Renal pelvis (tissue), 4 donors: Measurements from ENCODE around the gene HNRNPDL. TPM values are rescaled to one million over a fixed set of nuclear protein-coding genes. Genes with fewer than 3 reads are reported as not detected.
A peak's percentile ranks its signal among the peaks of the same experiment; 100 is the strongest.

Source experiments
- DNase-seq: peaks from one replicate; pipeline ENCODE4 v3.0.0-alpha.2; 2013
- polyA plus RNA-seq, 3 donors: library from polyadenylated mRNA; unstranded; fragments of 120-200 nt; gene quantifications; one replicate each; pipeline ENCODE4 v1.2.1, GENCODE V29; 2013; ENCODE audit not compliant: insufficient read length in 3 of 3

Gene HNRNPDL
- polyA plus RNA-seq, 3 donors, result 532 to 572 (median 535) TPM

- no peak for DNase-seq
Observed at GRCh38 chr4:82450966-82451755, 20.9 kb upstream of the HNRNPDL start.

GRCh38 chr4:82447886-82448285 is 17.6 kb upstream of the HNRNPDL start:
- no peak for DNase-seq

- DNase-seq, result no peak
Observed at GRCh38 chr4:82439088-82439487, 8.8 kb upstream of the HNRNPDL start.

GRCh38 chr4:82437285-82438005 is 7.2 kb upstream of the HNRNPDL start:
- no peak for DNase-seq

- no peak for DNase-seq
Observed at GRCh38 chr4:82436780-82437179, 6.5 kb upstream of the HNRNPDL start.

- DNase-seq, result no peak
Observed at GRCh38 chr4:82436130-82436529, 5.9 kb upstream of the HNRNPDL start.

- DNase-seq, result no peak
Observed at GRCh38 chr4:82434949-82435348, 4.7 kb upstream of the HNRNPDL start.

GRCh38 chr4:82433791-82434190 is 3.5 kb upstream of the HNRNPDL start:
- no peak for DNase-seq

- DNase-seq, result no peak
Observed at GRCh38 chr4:82432596-82432995, 2.3 kb upstream of the HNRNPDL start.

- DNase-seq, result no peak
Observed at GRCh38 chr4:82431831-82432230, 1.6 kb upstream of the HNRNPDL start.

GRCh38 chr4:82430964-82431745 is 893 bp upstream of the HNRNPDL start:
- peak; percentile 45 for DNase-seq

GRCh38 chr4:82429728-82430192 is 502 bp downstream of the HNRNPDL start:
- no peak for DNase-seq

GRCh38 chr4:82428969-82429727 is 1.1 kb downstream of the HNRNPDL start:
- peak; percentile 95 for DNase-seq

GRCh38 chr4:82428526-82428968 is 1.7 kb downstream of the HNRNPDL start:
- DNase-seq, result peak; percentile 77

- no peak for DNase-seq
Observed at GRCh38 chr4:82425478-82425877, 4.8 kb downstream of the HNRNPDL start.

GRCh38 chr4:82423245-82424054 is 6.8 kb downstream of the HNRNPDL start:
- no peak for DNase-seq

- no peak for DNase-seq
Observed at GRCh38 chr4:82422616-82423015, 7.6 kb downstream of the HNRNPDL start.

GRCh38 chr4:82421796-82422560 is 8.3 kb downstream of the HNRNPDL start:
- no peak for DNase-seq

GRCh38 chr4:82419451-82419850 is 10.8 kb downstream of the HNRNPDL start:
- DNase-seq, result no peak

- no peak for DNase-seq
Observed at GRCh38 chr4:82415922-82416365, 14.3 kb downstream of the HNRNPDL start.
